Myocyte (in vitro differentiated cells): ENCODE measurements around the gene SMAD3. TPM values are rescaled to one million over a fixed set of nuclear protein-coding genes. Genes with fewer than 3 reads are reported as not detected.
A peak's percentile ranks its signal among the peaks of the same experiment; 100 is the strongest.

Source experiments
- DNase-seq: peaks from one replicate; pipeline ENCODE4 v3.0.0-alpha.2; 2012; ENCODE audit warnings: low read depth
- total RNA-seq: library from RNA; depleted of rRNA; stranded (reverse); fragments of >200 nt; gene quantifications from 2 replicates; pipeline ENCODE4 v1.2.3, GENCODE V29; 2014

Gene SMAD3
- total RNA-seq, 1 donor from 2014 or later: 24.4 TPM

DNA sequence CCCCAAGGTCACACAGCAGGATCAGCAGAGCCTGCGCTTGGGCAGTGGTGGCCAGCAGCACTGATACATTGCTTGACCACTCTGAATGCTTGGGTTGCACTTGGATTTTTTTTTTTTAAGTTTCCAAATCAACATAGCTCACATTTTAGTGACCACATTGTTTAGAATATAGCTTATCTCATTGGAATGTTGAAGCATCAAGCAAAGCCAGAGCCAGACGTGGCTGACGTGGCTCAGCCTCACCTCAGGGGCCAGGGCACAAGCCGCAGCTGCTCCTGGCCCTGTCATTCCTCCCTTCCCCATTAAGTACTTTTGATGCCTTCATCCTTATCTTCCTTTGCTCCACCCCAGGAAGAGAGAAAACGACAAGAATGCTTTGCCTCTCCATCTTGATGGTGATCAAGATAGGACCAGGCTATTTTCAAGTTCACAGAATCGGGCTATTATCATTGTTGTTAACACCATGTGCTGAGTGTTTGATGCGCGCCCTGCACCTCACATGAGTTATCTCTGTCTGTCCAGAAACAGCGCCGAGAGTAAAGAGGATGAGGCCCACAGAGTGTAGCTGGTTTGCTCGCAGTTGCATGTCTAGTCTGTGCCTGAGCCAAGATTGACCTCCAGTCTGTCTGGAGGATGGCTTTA, 113.3 kb downstream of the SMAD3 start:
- DNase-seq: peak; percentile 81

DNA sequence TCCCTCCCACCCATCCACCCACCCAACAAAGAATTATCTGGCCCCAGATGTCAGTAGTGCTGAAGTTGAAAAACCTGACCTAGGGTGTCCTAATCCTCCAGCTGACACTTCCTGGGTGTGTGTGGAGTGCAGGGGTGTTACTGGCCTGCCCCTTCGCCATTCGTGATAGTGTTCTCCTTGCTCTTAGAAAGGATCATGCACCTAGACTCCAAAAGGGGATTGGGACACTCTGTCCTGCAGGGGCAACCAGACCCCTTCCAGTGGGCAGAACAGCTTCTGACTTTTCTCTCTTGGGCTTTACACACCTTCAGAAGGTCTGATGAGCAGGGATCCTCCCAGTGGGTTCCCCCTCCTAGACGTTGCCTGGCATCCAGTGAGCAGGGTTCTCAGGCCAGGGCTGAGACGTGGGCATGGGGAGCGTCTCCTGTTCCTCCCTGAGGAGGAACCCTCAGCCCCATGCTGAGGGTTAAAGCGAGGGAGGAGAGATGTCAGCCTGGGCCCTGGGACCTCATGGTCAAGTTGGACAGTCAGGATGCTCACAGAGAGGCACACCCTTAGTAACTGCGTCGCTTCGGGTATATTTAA, 114.1 kb downstream of the SMAD3 start:
- no peak for DNase-seq

DNA sequence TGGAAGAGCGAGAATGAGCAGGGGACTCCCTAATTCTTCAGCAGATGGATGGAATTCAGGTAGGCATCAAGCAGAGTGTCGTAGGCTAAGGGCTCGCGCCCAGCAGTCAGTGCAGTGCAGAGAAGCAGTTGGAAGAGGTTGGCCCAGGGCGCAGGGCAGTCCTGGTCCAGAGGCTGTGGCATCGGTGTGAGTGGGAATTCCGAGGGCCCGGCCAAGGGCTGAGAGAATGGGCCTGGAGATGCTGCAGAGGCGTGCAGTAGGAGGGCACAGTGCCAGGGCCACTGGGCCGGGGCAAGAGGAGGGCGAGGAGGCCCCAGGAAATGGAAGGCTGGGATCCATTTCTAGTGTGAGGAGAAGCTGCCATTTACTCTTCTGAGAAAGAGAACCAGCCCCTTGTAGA, 114.6 kb downstream of the SMAD3 start:
- DNase-seq: no peak

DNA sequence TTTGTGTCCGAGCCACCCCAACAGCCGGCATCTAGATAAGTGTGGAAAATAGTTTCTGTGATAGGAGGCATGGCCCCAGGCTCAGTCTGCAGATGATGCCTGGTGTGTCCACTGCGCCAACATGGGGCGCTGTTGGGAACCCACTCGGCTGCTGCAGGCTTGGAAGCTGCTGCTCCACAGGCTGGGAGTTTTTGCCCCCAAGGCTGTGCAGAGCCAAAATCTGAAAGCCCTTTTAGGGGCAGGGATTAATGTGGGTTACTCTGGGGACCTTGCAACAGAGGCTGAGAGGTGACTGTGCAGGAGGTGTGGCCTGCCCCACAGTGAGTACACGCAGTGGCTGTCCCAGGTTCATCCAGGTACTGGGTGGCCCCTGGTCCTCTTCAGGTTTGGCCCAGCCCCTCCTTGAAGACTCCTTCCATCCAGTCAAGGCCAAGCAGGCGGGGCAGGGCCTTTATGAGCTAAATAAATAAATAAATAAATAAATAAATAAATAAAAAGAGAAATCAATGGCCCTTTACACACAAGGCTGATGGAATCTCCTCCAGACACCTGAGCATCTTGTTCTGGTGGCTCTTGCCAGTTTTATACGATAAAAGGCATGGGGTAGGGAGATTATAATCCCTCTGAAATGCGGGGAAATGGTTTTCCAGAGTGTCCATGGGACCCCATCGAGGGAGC, 115.3 kb downstream of the SMAD3 start:
- no peak for DNase-seq

DNA sequence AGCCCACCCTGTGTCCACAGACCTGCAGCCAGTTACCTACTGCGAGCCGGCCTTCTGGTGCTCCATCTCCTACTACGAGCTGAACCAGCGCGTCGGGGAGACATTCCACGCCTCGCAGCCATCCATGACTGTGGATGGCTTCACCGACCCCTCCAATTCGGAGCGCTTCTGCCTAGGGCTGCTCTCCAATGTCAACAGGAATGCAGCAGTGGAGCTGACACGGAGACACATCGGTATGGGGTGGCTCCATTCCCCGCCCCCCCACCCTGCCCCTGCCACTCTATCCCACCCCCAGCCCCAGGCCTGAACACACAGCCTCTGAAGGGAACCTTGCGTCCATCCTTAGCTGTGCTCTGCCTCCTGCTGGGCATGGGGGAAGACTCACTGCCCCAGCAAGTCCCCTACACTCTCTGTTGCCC, 115.8 kb downstream of the SMAD3 start:
- no peak for DNase-seq

DNA sequence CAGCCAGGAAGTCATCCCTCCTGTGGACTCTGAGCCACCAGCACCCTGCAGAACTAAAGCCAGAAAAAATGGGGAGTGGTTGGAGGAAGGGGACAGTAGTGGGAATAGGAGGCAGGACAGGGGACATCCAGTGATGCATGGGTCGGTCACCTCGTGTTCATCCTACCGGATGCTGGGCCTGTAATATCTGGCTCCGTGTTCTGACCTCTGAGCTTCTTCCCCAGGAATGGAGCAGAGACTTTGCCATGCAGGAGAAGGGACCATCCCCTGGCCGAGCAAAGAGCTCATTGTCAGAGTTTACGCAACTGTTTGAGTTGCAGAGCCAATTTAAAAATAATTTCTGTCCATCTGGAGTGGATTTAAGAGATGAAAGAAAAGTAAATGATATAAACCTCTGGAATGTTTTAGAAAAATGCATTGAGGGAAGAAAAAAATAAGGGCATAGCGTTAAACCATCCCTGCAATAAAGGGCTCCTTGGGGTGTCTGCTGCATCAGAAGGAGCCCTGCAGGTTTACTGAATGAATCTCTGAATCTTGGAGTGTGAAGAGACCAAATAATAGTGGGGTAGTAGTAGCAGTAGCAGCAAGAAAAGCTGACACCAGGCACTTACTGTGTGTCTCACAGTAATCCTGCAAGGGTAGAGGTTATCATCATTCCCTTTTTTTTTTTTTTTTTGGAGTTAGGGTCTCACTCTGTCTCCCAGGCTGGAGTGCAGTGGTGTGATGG, 118.2 kb downstream of the SMAD3 start:
- no peak for DNase-seq

DNA sequence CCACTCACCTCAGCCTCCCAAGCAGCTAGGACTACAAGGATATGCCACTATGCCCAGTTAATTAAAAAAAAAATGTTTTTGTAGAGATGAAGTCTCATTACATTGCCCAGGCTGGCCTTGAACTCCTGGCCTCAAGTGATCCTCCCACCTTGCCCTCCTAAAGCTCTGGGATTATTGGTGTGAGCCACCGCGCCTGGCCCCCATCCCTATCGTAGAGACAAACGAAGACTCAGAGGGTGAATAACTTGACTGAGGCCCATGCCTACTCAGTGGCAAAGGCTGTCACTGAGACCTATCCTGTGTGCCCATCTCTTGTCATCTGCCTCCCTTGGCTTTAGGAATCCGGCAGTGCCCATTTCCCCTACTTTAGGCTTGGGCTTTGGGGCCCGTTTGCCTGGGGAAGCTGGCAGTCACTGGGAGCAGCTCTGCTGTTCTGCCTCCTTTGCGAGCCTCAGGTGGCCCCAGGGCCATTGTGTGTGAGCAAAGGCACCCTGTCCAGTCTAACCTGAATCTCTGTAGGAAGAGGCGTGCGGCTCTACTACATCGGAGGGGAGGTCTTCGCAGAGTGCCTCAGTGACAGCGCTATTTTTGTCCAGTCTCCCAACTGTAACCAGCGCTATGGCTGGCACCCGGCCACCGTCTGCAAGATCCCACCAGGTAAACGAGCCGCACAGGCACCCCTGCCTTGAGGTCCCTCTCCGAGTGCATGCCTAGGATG, 119.0 kb downstream of the SMAD3 start:
- DNase-seq: no peak

DNA sequence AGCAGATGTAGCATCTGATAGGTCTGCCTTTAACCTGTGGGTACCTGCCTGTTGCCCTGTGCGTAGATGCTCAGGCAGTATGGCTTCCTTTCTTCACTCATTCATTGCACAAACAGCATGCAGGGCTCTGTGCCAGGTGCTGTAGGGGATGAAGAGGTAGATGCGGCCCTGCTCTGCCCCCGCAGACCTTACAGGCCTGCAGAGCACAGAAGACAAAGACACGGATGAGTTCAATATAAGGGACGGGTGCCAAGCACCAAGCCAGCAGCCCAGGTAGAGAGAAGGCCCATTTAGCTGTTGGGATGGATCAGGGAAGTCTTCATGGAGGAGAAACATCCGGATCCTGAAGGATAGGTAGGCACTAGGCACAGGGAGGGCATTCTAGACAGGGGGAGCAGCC, 119.6 kb downstream of the SMAD3 start:
- no peak for DNase-seq

DNA sequence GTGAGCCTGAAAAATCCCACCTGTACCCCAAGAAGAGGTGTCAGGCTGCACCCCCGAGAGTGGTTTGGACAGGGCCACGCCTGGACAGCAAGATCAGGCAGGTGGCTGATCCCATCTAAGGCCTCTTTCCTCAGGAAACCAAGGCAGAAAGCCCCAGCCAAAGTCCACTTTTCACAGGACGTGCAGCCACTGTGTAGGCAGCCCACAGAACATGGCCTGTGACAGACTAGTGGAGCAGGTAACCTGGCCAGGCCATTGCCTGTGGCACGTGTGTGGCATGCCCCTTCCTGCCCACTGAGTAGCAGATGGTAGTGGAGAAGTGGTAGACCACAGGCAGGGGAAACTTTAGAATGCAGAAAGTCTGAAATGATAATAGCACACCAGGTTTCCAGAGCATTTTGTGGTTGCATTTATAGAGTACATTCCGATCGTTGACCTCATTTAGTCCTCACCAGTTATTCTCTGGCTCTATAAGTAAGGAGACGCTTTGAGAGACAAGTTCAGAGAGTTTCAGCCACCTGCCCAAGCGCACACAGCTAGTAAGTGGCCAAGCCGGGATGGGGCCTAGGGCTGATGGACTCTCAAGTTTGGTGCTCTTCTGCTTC, 120.3 kb downstream of the SMAD3 start:
- peak; percentile 87 for DNase-seq

DNA sequence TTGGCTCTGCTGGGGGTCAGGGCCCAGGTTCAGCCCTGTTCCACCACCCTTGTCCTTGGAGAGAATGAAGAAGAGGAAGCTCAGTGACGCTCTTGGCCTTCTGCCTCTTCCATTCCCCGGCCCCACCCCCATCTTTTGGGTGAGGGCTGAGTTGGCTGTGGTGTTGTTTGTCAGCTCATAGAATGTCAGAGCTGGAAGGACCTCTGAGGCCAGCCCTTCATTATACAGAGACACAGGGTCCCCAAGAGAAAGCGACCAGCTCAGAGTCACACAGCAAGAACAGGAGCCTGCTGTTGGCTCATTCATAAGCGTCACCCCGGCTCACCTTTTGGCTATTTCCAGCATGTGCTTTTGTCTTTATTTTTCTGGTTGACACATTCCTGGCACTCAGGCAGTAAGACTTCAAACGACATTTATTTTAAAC, 120.8 kb downstream of the SMAD3 start:
- DNase-seq: no peak

DNA sequence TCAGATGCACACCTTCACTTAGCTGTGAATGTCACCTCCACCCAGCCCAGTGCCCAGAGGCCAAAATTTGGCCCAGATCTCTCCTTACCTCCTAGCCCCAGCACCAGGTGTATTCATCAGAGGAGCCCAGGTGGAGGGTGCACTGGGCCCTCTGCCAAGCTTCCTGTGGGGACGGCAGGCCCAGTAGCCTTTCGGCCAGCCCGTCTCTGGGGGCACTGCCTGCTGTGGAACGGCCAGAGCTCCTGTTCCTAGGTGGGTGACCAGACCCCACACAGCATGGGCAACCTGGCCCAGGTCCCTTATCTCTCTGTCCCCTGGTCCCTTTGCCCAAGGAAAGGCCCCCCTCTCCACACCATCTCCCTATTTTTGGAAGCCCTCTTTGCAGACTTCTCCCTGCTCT, 121.3 kb downstream of the SMAD3 start:
- DNase-seq: no peak

DNA sequence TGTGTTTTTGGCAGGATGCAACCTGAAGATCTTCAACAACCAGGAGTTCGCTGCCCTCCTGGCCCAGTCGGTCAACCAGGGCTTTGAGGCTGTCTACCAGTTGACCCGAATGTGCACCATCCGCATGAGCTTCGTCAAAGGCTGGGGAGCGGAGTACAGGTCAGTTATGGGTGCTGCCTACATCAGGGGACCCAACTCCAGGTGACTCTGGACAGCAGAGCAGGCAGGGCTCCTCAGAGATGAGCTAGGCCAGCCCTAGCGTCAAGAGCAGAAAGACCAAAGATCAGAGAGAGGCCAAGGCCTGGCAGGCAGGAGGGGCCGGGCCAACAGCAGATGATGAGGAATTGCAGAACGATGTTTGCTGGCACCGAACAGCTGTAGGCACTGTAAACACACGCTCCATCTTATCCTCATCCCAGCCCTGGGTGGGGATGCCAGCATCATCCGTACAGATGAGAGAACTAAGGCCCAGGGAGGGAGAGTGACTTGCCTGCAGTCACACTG, 122.0 kb downstream of the SMAD3 start:
- DNase-seq: no peak

DNA sequence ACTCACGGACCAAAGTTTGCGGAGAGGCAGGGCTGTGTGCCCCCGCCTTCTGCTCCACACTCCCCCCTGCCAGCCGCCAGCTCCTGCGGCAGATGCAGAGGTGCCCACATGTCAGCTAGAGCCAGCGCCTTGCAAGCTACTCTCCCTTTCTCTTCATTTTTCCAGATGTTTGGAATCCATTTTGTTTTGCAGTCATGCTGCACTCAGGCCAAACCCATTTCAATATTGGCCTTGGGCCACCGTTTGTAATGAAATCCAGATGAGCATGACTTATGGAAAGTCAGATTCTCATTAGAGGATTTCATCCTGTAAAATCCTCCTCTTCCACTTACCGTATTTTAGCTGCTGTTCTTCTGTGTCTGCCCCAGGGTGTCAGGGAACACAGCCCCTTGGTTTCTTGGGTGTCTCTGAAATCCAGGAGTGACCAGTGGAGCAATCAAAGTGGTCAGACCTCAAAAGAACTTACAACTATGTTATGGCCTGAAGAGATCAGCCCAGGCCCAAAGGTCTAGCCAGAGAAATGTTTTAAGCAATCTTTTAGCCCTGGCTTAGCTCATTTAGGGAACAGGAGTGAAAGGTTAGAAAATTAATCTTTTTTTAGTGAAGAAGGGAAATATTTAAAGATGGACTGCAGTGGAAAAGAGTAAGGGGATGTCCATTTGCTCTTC, 123.3 kb downstream of the SMAD3 start:
- peak; percentile 53 for DNase-seq

DNA sequence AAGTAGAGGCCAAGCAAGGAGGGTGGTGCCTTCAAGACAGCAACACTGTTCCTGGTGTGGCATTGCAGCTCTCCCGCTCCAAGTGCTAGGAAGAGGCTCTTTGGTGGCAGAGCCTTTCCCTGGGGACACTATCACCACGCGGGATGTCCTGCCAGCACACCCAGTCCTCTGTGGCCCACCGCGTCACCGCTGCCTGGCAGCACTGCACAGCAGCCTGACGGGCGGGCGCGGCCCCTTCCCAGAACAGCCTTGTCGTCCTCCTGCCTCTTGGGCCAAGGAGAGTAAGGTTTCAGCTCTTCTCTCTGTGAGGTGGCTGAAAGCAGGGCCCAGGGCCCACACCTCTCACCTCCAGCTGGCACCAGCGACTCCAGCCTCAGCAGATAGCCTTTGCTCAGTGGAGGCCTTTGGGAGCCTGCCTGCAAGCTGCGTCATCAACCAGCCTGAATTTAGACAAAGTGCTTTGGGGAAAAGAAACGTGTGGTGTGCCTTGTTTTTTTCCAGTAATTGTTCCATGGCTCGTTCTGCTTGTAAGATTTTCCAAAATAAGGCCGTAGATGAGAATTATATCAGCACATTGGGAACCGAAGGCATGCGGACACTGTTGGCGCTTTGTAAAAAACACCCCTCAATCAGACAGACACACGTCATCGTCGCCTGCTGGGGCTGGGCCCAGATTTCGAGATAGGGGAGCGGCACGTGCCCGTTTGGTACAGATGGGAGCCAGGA, 124.1 kb downstream of the SMAD3 start:
- no peak for DNase-seq

DNA sequence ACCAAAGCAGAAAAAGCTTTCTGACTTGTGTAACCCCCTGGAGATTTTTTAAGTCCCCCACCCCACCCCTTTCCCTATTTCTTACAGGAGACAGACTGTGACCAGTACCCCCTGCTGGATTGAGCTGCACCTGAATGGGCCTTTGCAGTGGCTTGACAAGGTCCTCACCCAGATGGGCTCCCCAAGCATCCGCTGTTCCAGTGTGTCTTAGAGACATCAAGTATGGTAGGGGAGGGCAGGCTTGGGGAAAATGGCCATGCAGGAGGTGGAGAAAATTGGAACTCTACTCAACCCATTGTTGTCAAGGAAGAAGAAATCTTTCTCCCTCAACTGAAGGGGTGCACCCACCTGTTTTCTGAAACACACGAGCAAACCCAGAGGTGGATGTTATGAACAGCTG, 124.9 kb downstream of the SMAD3 start:
- DNase-seq: no peak

DNA sequence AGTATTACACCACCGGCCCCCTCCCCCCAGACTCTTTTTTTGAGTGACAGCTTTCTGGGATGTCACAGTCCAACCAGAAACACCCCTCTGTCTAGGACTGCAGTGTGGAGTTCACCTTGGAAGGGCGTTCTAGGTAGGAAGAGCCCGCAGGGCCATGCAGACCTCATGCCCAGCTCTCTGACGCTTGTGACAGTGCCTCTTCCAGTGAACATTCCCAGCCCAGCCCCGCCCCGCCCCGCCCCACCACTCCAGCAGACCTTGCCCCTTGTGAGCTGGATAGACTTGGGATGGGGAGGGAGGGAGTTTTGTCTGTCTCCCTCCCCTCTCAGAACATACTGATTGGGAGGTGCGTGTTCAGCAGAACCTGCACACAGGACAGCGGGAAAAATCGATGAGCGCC, 125.4 kb downstream of the SMAD3 start:
- no peak for DNase-seq

DNA sequence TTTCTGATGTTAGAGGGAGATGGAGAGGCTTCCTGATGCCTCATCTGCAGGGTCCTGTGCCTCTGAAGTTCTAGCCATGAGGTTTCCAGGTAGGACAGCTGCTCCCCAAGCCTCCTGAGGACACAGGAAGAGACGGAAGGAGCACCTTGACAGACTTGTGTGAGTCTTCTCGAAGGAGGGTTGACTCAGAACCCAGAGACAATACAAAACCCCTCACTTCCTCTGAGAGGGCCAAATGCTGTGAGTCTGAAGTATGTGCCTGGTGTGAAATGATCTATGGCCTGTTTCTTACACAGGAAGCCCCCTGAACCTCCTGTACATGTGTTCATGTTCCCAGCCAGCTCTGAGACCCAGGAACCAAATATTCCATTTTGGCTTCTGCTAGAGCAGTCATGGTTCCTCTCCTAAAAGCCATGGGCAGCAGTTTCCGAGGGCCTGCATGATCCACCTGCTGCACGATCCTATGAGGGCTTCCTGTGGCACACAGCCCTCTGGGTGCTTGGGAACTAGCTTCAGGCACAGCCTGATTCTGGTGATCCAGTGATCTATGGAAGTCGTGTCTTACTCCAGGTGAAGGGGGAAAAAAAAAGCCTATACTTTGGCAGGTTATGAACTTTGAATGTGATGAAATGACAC, 126.9 kb downstream of the SMAD3 start:
- no peak for DNase-seq

DNA sequence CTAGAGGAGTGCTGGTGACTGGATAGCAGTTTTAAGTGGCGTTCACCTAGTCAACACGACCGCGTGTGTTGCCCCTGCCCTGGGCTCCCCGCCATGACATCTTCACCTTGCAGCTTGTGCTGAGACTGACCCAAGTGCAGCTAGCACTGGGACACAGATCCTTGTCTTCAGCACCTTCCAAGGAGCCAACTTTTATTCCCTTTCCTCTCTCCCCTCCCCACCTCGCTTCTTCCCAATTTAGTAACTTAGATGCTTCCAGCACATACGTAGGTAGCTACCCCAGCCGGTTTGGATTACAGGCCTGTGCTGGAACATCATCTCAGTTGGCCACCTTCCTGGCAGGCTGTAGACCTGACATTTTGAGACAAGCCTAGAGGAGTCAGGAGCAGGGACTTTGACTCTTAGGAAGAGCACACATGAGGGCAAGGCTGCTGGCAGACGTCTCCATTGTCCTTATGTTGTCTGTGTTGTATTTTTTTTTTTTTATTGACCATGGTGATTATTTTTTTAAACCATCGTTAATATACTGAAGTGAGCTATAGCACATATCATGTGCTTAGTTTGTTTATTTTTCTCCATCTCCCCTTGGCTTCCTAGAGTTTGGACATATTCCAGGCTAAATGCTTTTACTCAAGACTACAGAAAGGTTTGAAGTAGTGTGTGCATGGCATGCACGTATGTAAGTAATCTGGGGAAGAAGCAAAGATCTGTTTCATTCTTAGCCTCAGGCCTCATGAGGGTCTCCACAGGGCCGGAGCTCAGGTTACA, 128.0 kb downstream of the SMAD3 start:
- no peak for DNase-seq
